Skeletal muscle tissue (tissue), 4 donors: Measurements from ENCODE around the gene GRID2. TPM values are rescaled to one million over a fixed set of nuclear protein-coding genes. Genes with fewer than 3 reads are reported as not detected.

Experiments
- H3K27ac ChIP-seq: one replicate; pipeline ENCODE4 v1.7.0; 2013; ENCODE audit warnings: mild to moderate bottlenecking, low read depth, low read length, inconsistent platforms
- H3K27me3 ChIP-seq, 3 donors: one replicate each; pipeline ENCODE4 v1.7.0; 2013; ENCODE audit warnings: low read length in 3 of 3; ENCODE audit not compliant: control insufficient read depth in 3 of 3, insufficient read depth in 3 of 3
- H3K36me3 ChIP-seq, 3 donors: one replicate each; pipeline ENCODE4 v1.7.0; 2013; ENCODE audit warnings: low read length in 3 of 3; ENCODE audit not compliant: control insufficient read depth in 3 of 3, insufficient read depth in 3 of 3
- H3K4me1 ChIP-seq, 3 donors: one replicate each; pipeline ENCODE4 v1.7.0; 2013; ENCODE audit warnings: low read length in 3 of 3, mild to moderate bottlenecking in 3 of 3; ENCODE audit not compliant: control insufficient read depth in 3 of 3, insufficient read depth in 3 of 3
- H3K4me3 ChIP-seq, 3 donors: one replicate each; pipeline ENCODE4 v1.7.0; 2013; ENCODE audit warnings: low read length in 3 of 3
- H3K9ac ChIP-seq, 3 donors: one replicate each; pipeline ENCODE4 v1.7.0; 2013; ENCODE audit warnings: low read length in 3 of 3, mild to moderate bottlenecking in 3 of 3, moderate library complexity in 2 of 3, low read depth in 1 of 3
- H3K9me3 ChIP-seq, 3 donors: one replicate each; pipeline ENCODE4 v1.7.0; 2013; ENCODE audit warnings: low read length in 3 of 3; ENCODE audit not compliant: control insufficient read depth in 3 of 3
- total RNA-seq: library from RNA; depleted of rRNA; stranded (reverse); fragments of >200 nt; gene quantifications from one replicate; pipeline ENCODE4 v1.2.3, GENCODE V29; 2014
- donor health status: Osteomylitis.

Gene GRID2
- total RNA-seq, 1 donor from 2014 or later = 1.6 TPM

GRCh38 chr4:92535599-92535998 is 231.8 kb downstream of the GRID2 start:
- H3K4me1 ChIP-seq = no peaks in the 10 kb centered on the region
- no peak overlapping the region for H3K27ac ChIP-seq
- no peaks in the 10 kb centered on the region for H3K36me3 ChIP-seq
- no peaks in the 10 kb centered on the region for H3K9me3 ChIP-seq
- H3K27me3 ChIP-seq = no peaks in the 10 kb centered on the region
- H3K9ac ChIP-seq = no peak overlapping the region
- no peak overlapping the region for H3K4me3 ChIP-seq

DNA sequence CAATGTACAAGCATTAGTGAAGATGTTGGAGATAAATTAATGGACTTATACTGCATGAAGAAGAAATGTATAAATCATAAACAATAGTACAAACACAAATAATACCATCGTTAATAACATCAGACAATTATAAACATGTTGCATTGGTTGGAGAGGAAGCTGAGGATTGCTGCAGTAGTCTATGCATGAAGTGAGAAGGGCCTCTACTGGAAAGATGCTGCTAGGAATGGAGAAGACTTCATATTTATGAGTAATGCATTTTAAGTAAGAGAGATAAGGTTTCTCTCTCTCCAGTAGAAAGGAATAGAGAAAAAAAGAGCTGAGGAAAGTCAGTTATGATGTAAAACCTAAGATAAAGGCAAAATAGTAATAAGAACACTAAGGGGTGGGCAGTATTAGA is 247.8 kb downstream of the GRID2 start:
- Histone ChIP-seq H3K4me3 (no peak overlapping the region), H3K36me3 (no peaks in the 10 kb centered on the region), H3K9me3 (no peaks in the 10 kb centered on the region), H3K9ac (no peak overlapping the region), H3K27ac (no peak overlapping the region), H3K27me3 (no peaks in the 10 kb centered on the region), H3K4me1 (no peaks in the 10 kb centered on the region)

DNA sequence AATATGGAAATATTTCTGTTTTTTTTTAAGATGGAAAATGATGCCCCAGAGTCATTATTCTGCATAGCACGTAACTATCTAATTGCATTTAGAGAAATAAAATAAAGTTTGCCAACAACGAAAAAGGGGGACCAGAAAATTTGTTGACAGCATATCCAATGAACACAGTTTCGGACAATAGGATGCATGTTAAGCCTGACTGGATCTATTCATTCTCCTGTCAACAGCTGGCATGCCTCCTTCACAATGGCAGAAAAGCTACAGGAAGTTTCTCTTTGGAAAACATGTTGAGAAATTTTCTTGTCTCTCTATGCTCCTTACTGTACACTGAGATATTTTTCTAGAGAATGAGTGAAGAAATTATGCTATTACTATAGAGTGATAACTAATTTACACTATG is 262.5 kb downstream of the GRID2 start:
- no peak overlapping the region for H3K27ac ChIP-seq
- no peak overlapping the region for H3K4me3 ChIP-seq
- H3K27me3 ChIP-seq = no peaks in the 10 kb centered on the region
- H3K9me3 ChIP-seq = no peaks in the 10 kb centered on the region
- no peaks in the 10 kb centered on the region for H3K36me3 ChIP-seq
- H3K9ac ChIP-seq = no peak overlapping the region
- H3K4me1 ChIP-seq = no peaks in the 10 kb centered on the region

DNA sequence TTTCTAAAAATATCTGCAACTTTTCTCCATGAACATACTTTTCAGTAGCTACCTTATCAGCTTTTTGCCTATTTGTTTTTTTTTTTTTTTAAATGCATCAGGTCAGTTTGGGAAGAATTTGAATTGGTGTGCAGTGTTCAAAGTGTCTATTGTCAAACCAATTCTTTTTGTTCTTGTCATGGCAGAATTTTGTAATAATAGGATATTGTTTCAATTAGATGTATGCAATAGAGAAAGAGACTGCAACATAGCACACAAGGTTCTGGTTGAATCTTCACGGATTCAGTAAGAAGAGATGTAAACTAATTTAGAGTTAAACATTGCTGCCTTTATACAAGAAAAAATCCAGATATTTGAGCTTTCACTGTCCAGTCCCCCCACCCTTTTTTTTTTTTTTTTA is 277.1 kb downstream of the GRID2 start:
- Histone ChIP-seq H3K9ac (no peak overlapping the region), H3K27me3 (no peaks in the 10 kb centered on the region), H3K4me1 (no peaks in the 10 kb centered on the region), H3K9me3 (no peaks in the 10 kb centered on the region), H3K36me3 (no peaks in the 10 kb centered on the region), H3K27ac (no peak overlapping the region), H3K4me3 (no peak overlapping the region)

DNA sequence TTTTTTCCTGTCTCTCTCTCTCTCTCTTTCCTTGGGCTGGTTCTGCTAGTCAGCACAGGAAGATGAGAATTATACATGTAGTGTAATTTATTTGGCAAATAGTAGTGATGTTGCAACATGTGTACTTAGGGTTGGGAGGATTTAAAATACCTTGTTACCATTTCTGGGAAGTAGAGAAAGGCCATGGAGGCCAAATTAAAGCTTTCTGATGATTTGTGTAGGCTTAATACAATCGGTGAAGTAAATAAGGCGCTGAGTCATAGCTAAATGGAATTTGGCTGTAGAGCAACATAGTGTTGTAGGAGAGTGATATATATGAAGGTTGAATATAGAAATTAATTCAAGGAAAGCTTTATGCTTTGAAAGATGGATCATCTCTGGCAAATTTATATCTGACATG is 295.3 kb downstream of the GRID2 start:
- Histone ChIP-seq H3K27ac (no peak overlapping the region), H3K27me3 (no peaks in the 10 kb centered on the region), H3K9ac (no peak overlapping the region), H3K4me3 (no peak overlapping the region), H3K36me3 (no peaks in the 10 kb centered on the region), H3K4me1 (no peaks in the 10 kb centered on the region), H3K9me3 (no peaks in the 10 kb centered on the region)

GRCh38 chr4:92600638-92601037 is 296.9 kb downstream of the GRID2 start:
- H3K27me3 ChIP-seq = no peaks in the 10 kb centered on the region
- H3K27ac ChIP-seq = no peak overlapping the region
- H3K4me3 ChIP-seq = no peak overlapping the region
- no peaks in the 10 kb centered on the region for H3K4me1 ChIP-seq
- H3K9me3 ChIP-seq = no peaks in the 10 kb centered on the region
- H3K36me3 ChIP-seq = no peaks in the 10 kb centered on the region
- H3K9ac ChIP-seq = no peak overlapping the region

DNA sequence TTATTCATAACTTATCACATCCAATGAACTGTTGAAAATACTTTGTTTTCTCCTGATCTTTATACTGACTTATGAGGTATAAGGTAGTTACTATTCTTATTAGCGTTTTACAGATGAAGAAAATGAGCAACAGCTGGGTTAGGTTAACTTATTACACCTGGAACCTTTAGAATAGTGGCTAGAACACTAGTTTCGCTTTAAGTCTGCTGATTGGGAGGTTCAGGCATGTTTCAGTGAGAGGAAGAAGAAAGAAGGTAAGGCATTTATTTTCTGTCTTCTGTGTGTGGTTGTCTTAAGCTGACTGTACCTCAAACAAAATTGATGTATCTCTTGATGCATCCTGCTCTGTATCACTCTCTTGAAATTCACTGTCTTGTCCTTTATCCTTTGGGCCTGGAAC is 302.5 kb downstream of the GRID2 start:
- no peaks in the 10 kb centered on the region for H3K9me3 ChIP-seq
- H3K27me3 ChIP-seq = no peaks in the 10 kb centered on the region
- no peaks in the 10 kb centered on the region for H3K36me3 ChIP-seq
- no peak overlapping the region for H3K9ac ChIP-seq
- H3K4me1 ChIP-seq = no peaks in the 10 kb centered on the region
- H3K4me3 ChIP-seq = no peak overlapping the region
- no peak overlapping the region for H3K27ac ChIP-seq

DNA sequence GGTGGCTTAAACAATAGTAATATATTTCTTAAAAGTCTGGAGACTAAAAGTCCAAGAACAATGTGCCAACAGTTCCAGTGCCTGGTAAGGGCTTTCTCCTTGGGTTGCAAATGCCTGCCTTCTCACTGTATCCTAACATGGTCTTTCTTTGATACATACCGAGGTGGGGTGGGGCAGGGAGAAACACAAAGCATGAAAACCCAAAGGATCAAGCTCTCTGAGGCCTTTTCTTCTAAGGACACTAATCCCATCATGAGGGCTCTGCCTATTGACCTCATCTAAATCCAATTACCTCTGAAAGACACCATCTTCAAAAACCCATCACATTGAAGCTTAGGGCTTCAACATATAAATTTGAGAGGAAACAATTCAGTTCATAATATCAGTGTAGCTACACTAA is 311.3 kb downstream of the GRID2 start:
- no peaks in the 10 kb centered on the region for H3K27me3 ChIP-seq
- H3K4me3 ChIP-seq = no peak overlapping the region
- no peak overlapping the region for H3K27ac ChIP-seq
- H3K9me3 ChIP-seq = peaks cover 0 to 2% (median 0%) of the 10 kb centered on the region in 3 donors
- no peaks in the 10 kb centered on the region for H3K4me1 ChIP-seq
- no peaks in the 10 kb centered on the region for H3K36me3 ChIP-seq
- no peak overlapping the region for H3K9ac ChIP-seq

- Histone ChIP-seq H3K4me1 (no peaks in the 10 kb centered on the region), H3K27me3 (no peaks in the 10 kb centered on the region), H3K36me3 (no peaks in the 10 kb centered on the region), H3K9ac (no peak overlapping the region), H3K4me3 (no peak overlapping the region), H3K9me3 (peaks cover 0 to 2% (median 0%) of the 10 kb centered on the region in 3 donors), H3K27ac (no peak overlapping the region)
These were observed 315.2 kb downstream of the GRID2 start for GRCh38 chr4:92618968-92619367.

DNA sequence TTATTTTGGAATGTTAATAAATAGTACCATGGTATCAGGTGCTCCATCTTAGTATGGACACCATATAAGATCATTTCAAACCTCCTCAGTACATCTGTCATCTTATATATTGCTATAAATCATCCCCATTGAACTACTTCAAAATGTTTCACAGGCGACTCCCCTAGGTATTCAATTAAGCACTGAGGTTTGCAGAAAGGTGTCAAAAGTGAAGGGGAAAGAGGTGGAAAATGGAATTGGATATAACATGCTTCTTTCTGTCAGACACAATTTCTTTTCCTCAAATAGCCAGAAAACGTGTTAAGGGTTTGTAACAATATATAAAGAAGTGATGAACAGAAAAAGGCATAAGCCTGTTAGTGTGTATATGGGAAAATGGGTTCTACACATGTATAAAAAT is 325.5 kb downstream of the GRID2 start:
- Histone ChIP-seq H3K4me1 (no peaks in the 10 kb centered on the region), H3K9ac (no peak overlapping the region), H3K27me3 (no peaks in the 10 kb centered on the region), H3K9me3 (no peaks in the 10 kb centered on the region), H3K36me3 (no peaks in the 10 kb centered on the region), H3K27ac (no peak overlapping the region), H3K4me3 (no peak overlapping the region)

- H3K4me3 ChIP-seq = no peak overlapping the region
- H3K27ac ChIP-seq = no peak overlapping the region
These were observed 331.1 kb downstream of the GRID2 start for GRCh38 chr4:92634882-92635281.

More at GRCh38 chr4:92634882-92635281, 331.1 kb downstream of the GRID2 start:
- Histone ChIP-seq H3K36me3 (no peaks in the 10 kb centered on the region), H3K4me1 (no peaks in the 10 kb centered on the region), H3K9me3 (no peaks in the 10 kb centered on the region), H3K27me3 (no peaks in the 10 kb centered on the region), H3K9ac (no peak overlapping the region)
